K562 treated with DMSO at 1 percent for 4 hours (cell line): ENCODE data around the gene LIMCH1. TPM values are rescaled to one million over a fixed set of nuclear protein-coding genes. Genes with fewer than 3 reads are reported as not detected.

Experiments used
- total RNA-seq: library from RNA; unstranded; fragments of 300-600 nt; gene quantifications from 2 replicates; pipeline ENCODE4 v1.2.3, GENCODE V29; 2022; ENCODE audit not compliant: insufficient read depth

Gene LIMCH1
- total RNA-seq = not detected in 2 replicates

GRCh38 chr4:41538017-41538733 lies at the start of gene LIMCH1:
TSS of gene LIMCH1 (plus strand) at chr4:41538157. CDS start at chr4:41605996, 67,839 bp downstream.

GRCh38 chr4:41748571-41749475 lies 210.9 kb downstream of the LIMCH1 start, which contains the start of gene PHOX2B:
TSS of gene PHOX2B (minus strand) at chr4:41748725. CDS start at chr4:41748610, 115 bp downstream.

Other genes starting within 250 kb of the LIMCH1 start
- not detected in 2 replicates for gene PHOX2B, start 210.6 kb downstream of the LIMCH1 start, total RNA-seq